HUES64 (cell line): Measurements from ENCODE around the gene TTLL10.

ENCODE experiments used
- H3K27ac ChIP-seq: 2 replicates; pipeline ENCODE4 v1.7.0; 2013; ENCODE audit warnings: low read depth, low read length, inconsistent platforms
- H3K27me3 ChIP-seq: 2 replicates; pipeline ENCODE4 v1.6.1; 2013; ENCODE audit warnings: mild to moderate bottlenecking, low read length; ENCODE audit not compliant: insufficient read depth
- H3K36me3 ChIP-seq: 2 replicates; pipeline ENCODE4 v1.6.1; 2013; ENCODE audit warnings: mild to moderate bottlenecking, low read length; ENCODE audit not compliant: insufficient read depth
- H3K4me1 ChIP-seq: 2 replicates; pipeline ENCODE4 v1.6.1; 2013; ENCODE audit warnings: mild to moderate bottlenecking, low read length, moderate library complexity; ENCODE audit not compliant: insufficient read depth
- H3K4me3 ChIP-seq: 2 replicates; pipeline ENCODE4 v1.5.1; 2013; ENCODE audit warnings: mild to moderate bottlenecking, low read length, moderate library complexity
- H3K9ac ChIP-seq: 2 replicates; pipeline ENCODE4 v1.6.1; 2013; ENCODE audit warnings: mild to moderate bottlenecking, low read depth, low read length
- H3K9me3 ChIP-seq: 2 replicates; pipeline ENCODE4 v1.6.1; 2013; ENCODE audit warnings: low read depth, low read length; ENCODE audit not compliant: insufficient read depth
- WGBS: fragments of 150-250, 120-280 bp; methylation state at CpG from one replicate; pipeline ENCODE4 v1.1.7; 2013; ENCODE audit warnings: missing lambda C conversion rate; 5-methylcytosine and 5-hydroxymethylcytosine counted together

Gene TTLL10

DNA sequence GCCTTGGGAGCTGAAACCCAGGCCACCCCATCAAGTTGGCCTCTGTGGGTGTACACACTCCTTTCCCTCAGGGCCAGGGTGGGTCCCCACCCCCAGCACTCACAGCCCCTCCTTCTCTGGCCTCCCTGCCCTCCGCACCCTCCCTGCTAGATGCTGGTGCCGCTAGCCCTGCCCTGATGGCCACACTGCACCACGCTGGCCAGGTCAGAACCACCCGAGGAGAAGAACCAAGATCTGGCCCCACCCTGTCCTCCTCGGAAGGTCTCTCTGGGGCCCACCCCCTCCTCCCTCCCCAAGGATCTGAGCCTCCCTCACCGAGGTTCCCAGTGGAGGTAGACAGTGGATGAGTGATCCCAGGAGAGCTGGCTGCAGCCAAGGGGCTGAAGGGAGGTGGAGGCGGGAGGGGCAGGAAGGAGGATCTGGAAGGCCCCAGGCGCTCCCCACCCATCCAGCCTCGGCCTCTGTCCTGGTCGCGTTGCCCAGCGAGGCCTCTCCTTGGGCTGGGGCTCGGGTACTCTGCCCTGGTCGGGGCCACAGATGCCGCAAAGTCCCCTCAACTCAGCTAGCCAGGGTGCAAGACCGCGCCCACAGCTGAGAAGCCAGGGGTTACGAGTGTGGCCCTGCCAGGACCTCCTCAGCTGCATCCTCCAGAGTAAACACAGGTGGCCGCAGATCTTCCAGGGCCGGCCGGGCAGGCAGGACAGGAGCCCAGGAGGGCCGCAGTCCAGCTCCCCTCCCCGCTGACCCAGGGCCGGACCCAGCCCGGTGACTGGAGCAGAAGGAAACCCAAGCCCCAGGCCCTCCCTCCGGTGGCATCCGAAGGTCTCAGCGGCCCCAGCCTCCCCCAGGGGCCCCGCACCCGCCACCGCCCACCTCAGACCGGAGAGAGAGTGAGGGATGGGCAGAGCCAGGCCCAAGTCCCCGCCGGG is 63.5 kb downstream of the TTLL10 start:
- H3K9ac ChIP-seq: peak overlapping the region; percentile 44; the same call in 1 of the 2 replicates
- H3K4me3 ChIP-seq: no peak overlapping the region
- WGBS: 79% methylated on average over 33 of the region's 34 CpGs

DNA sequence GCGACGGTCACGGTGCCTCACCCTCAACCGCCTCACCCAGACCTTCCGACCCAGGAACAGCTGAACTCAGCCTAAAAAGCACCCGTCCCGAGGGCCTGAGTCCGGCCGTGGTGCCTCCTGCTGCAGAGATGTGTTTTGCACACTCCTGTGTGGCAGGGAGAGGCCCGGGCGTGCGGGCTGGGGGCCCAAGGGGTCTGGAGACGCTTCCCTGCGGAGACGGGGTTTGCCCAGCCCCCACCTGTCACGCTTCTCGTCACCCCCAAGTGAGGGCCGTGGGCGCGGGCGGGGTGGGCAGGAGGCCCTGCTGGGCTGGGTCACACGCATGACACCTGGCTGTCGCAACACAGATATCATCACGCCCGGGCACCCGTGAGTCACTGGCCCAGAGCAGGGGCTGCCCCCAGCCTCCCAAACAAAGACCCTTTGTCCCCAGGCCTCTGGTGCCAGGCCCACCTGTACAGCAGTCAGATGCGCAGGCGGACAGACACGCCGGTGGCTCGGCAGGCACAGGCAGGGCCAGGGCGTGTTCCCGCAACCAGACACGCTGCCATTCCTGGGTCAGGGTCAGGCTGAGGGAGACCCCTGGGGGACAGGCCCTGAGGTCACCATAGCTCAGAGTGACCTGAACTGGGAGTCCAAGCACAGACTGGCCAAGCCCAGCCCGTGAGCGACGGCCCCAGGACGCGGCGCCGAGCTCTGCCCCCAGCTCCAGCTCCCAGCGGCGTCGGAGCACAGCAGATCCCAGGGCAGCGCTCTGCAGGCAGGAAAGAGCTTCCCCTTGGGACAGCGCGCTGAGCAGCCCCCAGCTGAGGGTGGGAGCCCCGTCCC is 64.4 kb downstream of the TTLL10 start:
- no peak overlapping the region for H3K4me3 ChIP-seq
- H3K36me3 ChIP-seq: peaks cover 6% of the 10 kb centered on the region; the same call in 1 of the 2 replicates
- 0 out of 2 replicates have a peak overlapping the region, but pooled peaks have one; percentile 35 for H3K27ac ChIP-seq
- H3K4me1 ChIP-seq: no peaks in the 10 kb centered on the region
- H3K9me3 ChIP-seq: no peaks in the 10 kb centered on the region
- no peak overlapping the region for H3K9ac ChIP-seq
- WGBS: 88% methylated on average over 48 of the region's 48 CpGs
- no peaks in the 10 kb centered on the region for H3K27me3 ChIP-seq

More for the DNA sequence above, 63.5 kb downstream of the TTLL10 start:
- Histone ChIP-seq H3K36me3 (peaks cover 6% of the 10 kb centered on the region; the same call in 1 of the 2 replicates), H3K27ac (peak overlapping the region; percentile 35; the same call in 1 of the 2 replicates), H3K9me3 (no peaks in the 10 kb centered on the region), H3K4me1 (no peaks in the 10 kb centered on the region), H3K27me3 (no peaks in the 10 kb centered on the region)

DNA sequence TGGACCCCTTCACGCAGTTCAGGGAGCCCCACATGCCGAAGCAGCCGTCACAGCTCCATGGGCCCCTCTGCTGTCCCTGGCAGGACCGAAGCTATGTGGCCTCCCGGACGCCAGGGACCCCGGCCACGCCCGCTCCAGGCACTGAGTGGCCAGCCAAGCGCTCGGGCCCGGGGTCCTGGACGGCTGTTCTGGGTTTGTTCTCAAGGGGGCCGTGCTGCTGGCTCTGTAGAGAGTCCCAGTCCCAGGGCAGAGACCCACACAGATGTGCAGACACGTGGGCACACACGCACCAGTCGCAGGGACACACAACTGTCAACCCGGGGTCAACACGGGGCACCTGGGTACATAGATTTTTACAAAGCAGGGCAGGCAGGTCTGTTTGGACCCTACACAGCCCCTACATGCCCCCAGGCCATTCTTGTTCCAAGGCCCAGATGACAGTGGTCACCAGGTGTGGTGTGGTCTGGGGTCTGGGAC is 65.1 kb downstream of the TTLL10 start:
- Histone ChIP-seq H3K9ac (no peak overlapping the region), H3K36me3 (peaks cover 4% of the 10 kb centered on the region; the same call in 1 of the 2 replicates), H3K9me3 (no peaks in the 10 kb centered on the region), H3K4me3 (no peak overlapping the region), H3K27me3 (no peaks in the 10 kb centered on the region), H3K4me1 (no peaks in the 10 kb centered on the region), H3K27ac (no peak overlapping the region)
- 91% methylated on average over 19 of the region's 19 CpGs for WGBS

DNA sequence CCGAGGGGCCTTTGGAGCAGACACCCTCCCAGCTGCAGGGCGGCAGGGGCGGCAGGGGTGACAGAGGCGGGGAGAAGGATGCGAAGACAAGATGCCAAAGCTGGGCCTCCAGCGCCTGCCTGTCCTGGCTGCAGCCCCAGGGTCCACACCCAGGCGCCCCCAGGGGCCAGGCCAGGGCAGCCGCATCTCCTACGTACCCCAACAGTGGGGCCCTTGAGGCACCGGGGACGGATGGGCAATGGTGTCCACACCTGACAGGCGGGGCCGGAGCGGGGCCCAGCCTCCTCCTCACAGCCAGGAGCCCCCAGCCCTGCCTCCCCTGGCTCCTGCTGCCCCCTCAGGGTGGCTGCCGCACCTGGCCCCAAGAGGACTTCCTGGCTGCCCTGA is 65.5 kb downstream of the TTLL10 start:
- WGBS: 86% methylated on average over 15 of the region's 15 CpGs
- no peaks in the 10 kb centered on the region for H3K27me3 ChIP-seq
- no peaks in the 10 kb centered on the region for H3K36me3 ChIP-seq
- H3K4me1 ChIP-seq: no peaks in the 10 kb centered on the region
- H3K4me3 ChIP-seq: no peak overlapping the region
- H3K9me3 ChIP-seq: no peaks in the 10 kb centered on the region
- H3K27ac ChIP-seq: no peak overlapping the region
- no peak overlapping the region for H3K9ac ChIP-seq

DNA sequence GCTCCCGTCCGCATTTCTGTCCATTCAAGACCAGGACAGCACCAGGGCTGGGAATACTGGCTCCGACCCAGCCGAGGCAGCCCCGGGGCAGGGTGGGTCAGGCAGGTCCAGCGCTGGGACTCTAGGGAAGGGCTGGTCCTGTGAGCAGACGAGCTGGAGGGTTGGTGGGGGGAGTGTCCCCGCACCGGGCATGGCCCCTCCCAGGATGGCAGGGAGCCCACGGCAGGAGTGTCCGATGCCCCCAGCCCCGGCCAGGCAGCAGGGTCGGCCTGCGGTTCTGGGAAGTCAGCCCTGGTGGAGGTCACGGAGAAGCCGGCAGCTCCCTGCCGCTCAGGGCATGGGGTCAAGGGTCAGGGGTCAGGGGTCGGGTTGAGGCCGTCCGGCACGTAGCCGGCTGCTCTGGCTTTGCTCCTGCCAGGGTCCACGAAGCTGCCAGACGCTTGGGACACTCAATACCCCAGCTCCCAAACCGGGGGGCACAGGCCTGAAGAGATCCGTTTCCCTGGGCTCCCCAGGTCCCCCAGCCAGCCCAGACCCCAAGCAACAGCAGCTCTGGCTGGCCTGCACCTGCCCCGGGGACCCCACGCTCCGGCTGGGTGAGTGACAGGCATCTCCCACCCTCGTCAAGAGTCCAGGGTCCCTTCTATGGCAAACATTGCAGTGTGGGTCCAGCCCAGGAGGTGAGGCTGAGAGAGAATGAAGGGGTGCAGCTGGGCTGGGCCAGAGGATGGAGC is 66.1 kb downstream of the TTLL10 start:
- Histone ChIP-seq H3K9me3 (no peaks in the 10 kb centered on the region), H3K27ac (no peak overlapping the region), H3K27me3 (no peaks in the 10 kb centered on the region)

DNA sequence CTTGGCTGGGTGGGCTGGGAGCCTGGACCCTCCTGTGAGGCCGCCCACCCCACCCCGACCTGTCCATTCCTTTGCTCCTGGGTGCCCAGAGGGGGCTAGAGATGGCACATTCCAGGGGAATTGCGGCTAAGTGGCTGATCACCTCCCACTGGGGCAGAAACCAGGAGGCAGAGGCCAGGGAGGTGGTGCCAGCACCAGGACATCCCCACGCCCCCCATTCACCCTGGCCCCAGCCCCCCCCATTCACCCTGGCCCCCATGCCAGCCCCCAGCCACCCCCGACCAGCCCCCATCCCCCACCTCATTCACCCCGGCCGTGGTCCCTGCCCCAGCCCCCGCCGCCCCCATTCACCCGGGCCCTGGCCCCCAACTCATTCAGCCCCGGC is 66.7 kb downstream of the TTLL10 start:
- Histone ChIP-seq H3K4me1 (no peaks in the 10 kb centered on the region), H3K36me3 (no peaks in the 10 kb centered on the region), H3K9me3 (no peaks in the 10 kb centered on the region), H3K27ac (no peak overlapping the region), H3K27me3 (no peaks in the 10 kb centered on the region), H3K4me3 (no peak overlapping the region), H3K9ac (no peak overlapping the region)
- WGBS: 79% methylated on average over 3 of the region's 11 CpGs

More for the DNA sequence above, 66.1 kb downstream of the TTLL10 start:
- 87% methylated on average over 30 of the region's 30 CpGs for WGBS
- Histone ChIP-seq H3K4me1 (no peaks in the 10 kb centered on the region), H3K4me3 (no peak overlapping the region), H3K36me3 (no peaks in the 10 kb centered on the region), H3K9ac (no peak overlapping the region)

DNA sequence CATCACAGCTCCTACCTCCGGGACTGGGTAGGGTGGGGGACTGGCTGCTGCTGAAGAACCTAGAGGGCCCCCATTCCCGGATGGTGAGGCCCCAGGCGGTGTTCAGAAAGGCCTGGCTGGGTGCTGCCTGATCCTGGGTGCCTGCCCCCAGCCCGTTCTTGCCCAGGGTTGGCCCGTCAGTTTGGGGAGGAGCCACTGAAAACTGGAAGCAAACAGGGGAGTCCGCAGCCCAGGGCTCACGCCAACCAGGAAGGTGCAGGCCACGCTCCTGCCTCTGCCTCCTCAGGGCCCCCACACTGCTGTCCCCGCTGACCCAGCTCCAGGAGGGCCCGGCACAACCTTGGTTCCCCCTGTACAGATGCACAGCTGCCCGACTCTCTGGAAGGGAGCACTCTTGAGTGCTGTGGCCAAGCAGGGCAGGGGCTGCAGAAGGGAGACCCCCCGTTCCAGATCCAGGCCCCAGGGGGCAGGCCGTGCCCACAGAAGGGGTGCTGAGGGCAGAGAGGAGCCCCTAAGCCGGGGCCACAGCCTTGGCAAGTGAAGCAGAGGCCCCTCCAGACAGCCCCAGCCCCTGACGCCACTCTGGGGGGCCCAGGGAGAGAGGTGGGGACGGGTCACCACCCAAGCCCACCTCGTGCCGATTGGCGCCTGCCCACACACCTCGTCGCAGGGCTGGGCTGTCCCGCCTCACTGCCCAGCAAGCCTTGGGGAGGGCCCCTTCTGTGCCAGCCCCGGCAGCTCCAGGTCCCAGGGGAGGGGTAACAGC is 67.3 kb downstream of the TTLL10 start:
- Histone ChIP-seq H3K36me3 (no peaks in the 10 kb centered on the region), H3K4me3 (no peak overlapping the region), H3K4me1 (no peaks in the 10 kb centered on the region), H3K9me3 (no peaks in the 10 kb centered on the region), H3K27ac (no peak overlapping the region), H3K9ac (no peak overlapping the region), H3K27me3 (peaks cover 5% of the 10 kb centered on the region)
- 86% methylated on average over 23 of the region's 23 CpGs for WGBS

DNA sequence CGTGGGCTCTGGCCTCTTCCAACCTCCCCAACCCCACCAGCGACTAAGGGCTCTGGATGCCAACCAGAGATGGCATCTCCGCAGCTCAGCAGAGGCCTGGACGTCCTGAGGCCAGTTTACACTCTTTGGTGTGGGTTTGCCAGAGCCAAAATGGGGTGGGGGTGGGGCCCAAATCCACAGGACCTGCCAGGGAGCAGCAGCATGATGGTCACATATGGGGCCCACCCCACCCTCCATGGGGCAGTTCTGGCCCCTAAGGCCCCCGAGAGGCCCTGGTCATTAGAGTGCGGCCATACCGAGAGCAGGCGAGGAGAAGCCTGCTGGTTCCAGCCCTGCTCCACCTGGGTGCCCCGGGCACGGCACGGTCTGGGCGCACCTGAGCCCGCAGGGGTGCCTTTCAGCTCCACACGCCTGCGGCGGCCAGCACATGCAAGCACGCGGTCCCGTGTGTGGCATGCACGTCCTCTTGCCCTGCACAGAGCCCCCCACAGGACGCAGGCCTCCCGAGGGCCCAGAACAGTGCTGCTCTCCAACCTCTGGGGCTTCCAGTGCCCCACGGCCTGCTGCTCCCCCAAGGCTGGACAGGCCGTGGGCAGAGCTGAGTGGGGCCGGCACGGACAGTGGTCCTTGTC is 68.0 kb downstream of the TTLL10 start:
- Histone ChIP-seq H3K27ac (no peak overlapping the region), H3K9me3 (no peaks in the 10 kb centered on the region), H3K4me3 (no peak overlapping the region), H3K36me3 (no peaks in the 10 kb centered on the region), H3K27me3 (peaks cover 12% of the 10 kb centered on the region), H3K9ac (no peak overlapping the region), H3K4me1 (no peaks in the 10 kb centered on the region)
- 93% methylated on average over 26 of the region's 26 CpGs for WGBS

DNA sequence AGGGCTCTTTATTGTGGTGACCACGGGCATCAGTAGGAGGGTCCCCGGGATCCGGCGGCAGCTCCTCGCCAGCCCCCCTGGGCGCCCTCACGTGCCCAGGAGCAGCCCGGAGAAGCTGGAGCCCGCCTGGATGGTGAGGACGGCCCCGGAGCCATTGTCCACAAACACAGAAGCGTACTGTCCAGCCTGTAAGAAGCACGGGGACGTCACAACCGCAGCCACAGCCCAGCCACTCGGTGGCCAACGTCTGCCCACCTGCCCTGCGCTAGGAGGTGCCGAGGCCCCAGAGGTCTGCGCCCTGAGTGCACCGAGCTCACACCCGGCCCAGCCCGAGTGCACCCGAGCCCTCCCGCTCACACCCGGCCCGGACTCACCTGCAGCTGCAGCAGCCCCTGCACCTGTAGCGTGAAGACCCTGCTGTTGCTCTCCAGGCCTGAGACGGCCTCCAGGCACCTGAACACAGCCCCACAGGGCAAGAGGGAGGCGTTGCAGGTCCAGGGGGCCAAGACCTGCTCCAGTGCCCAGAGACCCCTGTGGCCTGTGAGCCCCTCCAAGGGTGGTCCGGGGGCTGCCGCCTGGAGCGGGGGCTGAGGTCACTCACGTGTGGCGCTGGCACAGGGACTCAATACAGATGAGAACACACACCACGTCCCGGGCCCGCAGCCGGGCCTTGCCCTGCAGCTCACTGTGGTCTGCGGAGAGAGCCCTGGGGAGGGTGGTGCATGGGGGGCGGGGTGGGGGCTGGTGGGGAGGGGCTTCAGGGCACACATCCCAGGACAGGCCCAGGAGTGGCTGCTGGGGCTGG is 69.0 kb downstream of the TTLL10 start:
- no peaks in the 10 kb centered on the region for H3K4me1 ChIP-seq
- no peak overlapping the region for H3K27ac ChIP-seq
- no peaks in the 10 kb centered on the region for H3K36me3 ChIP-seq
- peaks cover 21% of the 10 kb centered on the region for H3K27me3 ChIP-seq
- no peaks in the 10 kb centered on the region for H3K9me3 ChIP-seq
- no peak overlapping the region for H3K9ac ChIP-seq
- no peak overlapping the region for H3K4me3 ChIP-seq
- WGBS: 94% methylated on average over 39 of the region's 41 CpGs
